ENCODE data around the gene ZNF554. TPM values are rescaled to one million over a fixed set of nuclear protein-coding genes. Genes with fewer than 3 reads are reported as not detected.
A peak's percentile ranks its signal among the peaks of the same experiment; 100 is the strongest.

ZNF554 gene
- total RNA-seq, 3 donors from 2014 or later: 3.0 to 4.7 (median 3.9) TPM

- DNase-seq: peak in 2 of 3 donors; percentile 69 to 70
- Histone ChIP-seq H3K4me1 (ENCODE audit: low read depth) (peaks cover 17% of the 10 kb centered on the region), H3K9me3 (no peaks in the 10 kb centered on the region), H3K4me3 (no peak overlapping the region), H3K36me3 (ENCODE audit: low read depth) (no peaks in the 10 kb centered on the region)
- intact Hi-C loops (cut with DNase I, micrococcal nuclease): no loop called here
- TF ChIP-seq CTCF (IDR thresholded peaks at IDR 0.05): no peak
- peak; percentile 75 for ATAC-seq
These were observed 8.4 kb upstream of the ZNF554 start for GRCh38 chr19:2811221-2811722.

GRCh38 chr19:2811735-2812413 is 7.8 kb upstream of the ZNF554 start:
- peak; percentile 93 for ATAC-seq
- TF ChIP-seq CTCF (IDR thresholded peaks at IDR 0.05): no peak
- Histone ChIP-seq H3K36me3 (ENCODE audit: low read depth) (no peaks in the 10 kb centered on the region), H3K4me1 (ENCODE audit: low read depth) (peaks cover 17% of the 10 kb centered on the region), H3K4me3 (no peak overlapping the region), H3K9me3 (no peaks in the 10 kb centered on the region)
- DNase-seq: peak; percentile 63 to 81 (median 79)
- intact Hi-C loops (cut with DNase I, micrococcal nuclease): no loop called here

GRCh38 chr19:2812414-2813234 is 7.0 kb upstream of the ZNF554 start:
- peaks cover 17% of the 10 kb centered on the region for H3K4me1 ChIP-seq (ENCODE audit: low read depth)
- no peak overlapping the region for H3K4me3 ChIP-seq
- H3K9me3 ChIP-seq: no peaks in the 10 kb centered on the region
- ATAC-seq (no peak), DNase-seq (no peak)
- no peak for TF ChIP-seq CTCF (IDR thresholded peaks at IDR 0.05)
- no peaks in the 10 kb centered on the region for H3K36me3 ChIP-seq (ENCODE audit: low read depth)
- intact Hi-C loops (cut with DNase I, micrococcal nuclease): no loop called here

- intact Hi-C loops (cut with DNase I, micrococcal nuclease): no loop called here
- no peak for ATAC-seq
- no peaks in the 10 kb centered on the region for H3K9me3 ChIP-seq
These were observed 6.2 kb upstream of the ZNF554 start for GRCh38 chr19:2813235-2814160.

More at GRCh38 chr19:2813235-2814160, 6.2 kb upstream of the ZNF554 start:
- peak in 1 of 3 donors; percentile 16 for DNase-seq
- H3K4me3 ChIP-seq: no peak overlapping the region
- peaks cover 17% of the 10 kb centered on the region for H3K4me1 ChIP-seq (ENCODE audit: low read depth)
- no peaks in the 10 kb centered on the region for H3K36me3 ChIP-seq (ENCODE audit: low read depth)
- TF ChIP-seq CTCF (IDR thresholded peaks at IDR 0.05): no peak

Measured in mucosa of descending colon (tissue), 3 donors.